HG03565 (cell line): ENCODE measurements around the gene AGPAT4.
"Not testable (repeated sequence)": the region's sequence is repeated elsewhere in the genome, so short reads cannot be mapped to it uniquely, and the experiment has no call there.

Source experiments
- ATAC-seq: cut with Tn5 transposase; IDR thresholded peaks from one replicate; pipeline ENCODE4 v1.9.1; 2021; ENCODE audit warnings: mild to moderate bottlenecking, moderate library complexity; ENCODE audit not compliant: unreplicated experiment

The AGPAT4 gene

GRCh38 chr6:161211380-161212035, 62.4 kb downstream of the AGPAT4 start:
- no peak for ATAC-seq

- ATAC-seq = no peak
Measured at GRCh38 chr6:161210857-161211256, 63.0 kb downstream of the AGPAT4 start.

- ATAC-seq = no peak
Measured at GRCh38 chr6:161207200-161207599, 66.7 kb downstream of the AGPAT4 start.

DNA sequence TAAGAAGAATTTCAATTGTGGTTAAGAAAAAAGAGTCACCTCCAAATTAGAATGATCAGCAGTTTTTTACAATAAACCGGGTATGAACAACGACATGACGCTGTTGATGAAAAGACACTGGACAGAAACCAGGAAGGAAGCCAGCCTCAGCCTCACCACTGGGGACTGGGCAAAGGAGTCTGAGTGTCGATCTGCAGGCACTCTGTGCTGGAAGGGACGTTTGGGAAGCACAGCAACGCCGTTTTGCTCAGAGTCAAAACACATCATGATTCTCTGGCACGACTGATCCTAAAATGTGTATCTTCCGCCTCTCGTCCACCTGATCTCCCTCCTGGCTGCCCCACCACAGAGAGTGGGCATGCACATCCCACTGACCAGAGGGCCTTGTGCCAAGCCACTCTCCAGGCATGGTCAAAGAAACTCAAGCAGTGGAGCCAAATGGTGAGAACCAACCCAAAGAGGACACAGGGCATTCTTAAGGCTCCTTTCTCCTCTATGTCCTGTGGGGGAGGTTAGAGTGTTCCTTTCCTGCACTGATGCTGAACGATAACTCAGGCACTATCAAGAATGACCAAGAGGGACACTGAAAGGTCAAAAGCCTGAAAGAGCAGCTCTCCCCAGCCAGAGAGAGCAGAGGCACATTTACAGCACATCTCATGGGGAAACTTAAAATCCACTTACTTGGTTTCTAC, 68.8 kb downstream of the AGPAT4 start:
- ATAC-seq = no peak

- ATAC-seq = no peak
Measured at GRCh38 chr6:161200610-161201370, 73.1 kb downstream of the AGPAT4 start.

GRCh38 chr6:161199850-161200249, 74.0 kb downstream of the AGPAT4 start:
- ATAC-seq = no peak

DNA sequence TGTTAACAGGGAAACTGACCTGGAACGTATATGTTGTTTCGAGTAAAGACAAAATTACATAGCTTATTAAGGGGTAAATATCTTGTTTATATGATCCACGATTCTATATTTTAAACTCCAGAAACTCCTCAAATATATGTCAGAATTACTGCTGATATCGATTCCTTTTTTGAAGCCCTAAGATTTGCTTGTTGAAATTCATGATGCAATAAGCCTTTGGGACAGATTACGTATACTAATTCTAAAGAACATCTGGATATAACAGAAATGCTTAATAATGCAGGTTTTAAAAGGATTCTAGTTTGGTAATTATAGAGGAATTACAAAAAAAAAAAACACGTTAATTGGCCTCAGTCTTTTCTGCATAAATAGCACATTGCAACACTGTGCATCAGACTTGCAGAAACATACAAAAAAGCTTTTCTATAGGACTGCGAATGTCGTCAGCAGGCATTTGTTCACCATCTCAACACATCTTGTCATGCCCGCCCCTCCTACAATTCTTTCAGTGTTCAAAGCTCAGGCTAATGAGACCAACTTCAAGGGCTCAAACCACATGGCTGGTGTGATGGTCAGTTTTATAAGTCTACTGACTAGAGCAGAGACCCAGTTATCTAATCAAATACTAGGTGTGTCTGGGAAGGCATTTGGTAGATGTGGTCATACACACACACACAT, 74.9 kb downstream of the AGPAT4 start:
- ATAC-seq = no peak

- ATAC-seq = no peak
Measured at GRCh38 chr6:161198176-161198575, 75.7 kb downstream of the AGPAT4 start.

DNA sequence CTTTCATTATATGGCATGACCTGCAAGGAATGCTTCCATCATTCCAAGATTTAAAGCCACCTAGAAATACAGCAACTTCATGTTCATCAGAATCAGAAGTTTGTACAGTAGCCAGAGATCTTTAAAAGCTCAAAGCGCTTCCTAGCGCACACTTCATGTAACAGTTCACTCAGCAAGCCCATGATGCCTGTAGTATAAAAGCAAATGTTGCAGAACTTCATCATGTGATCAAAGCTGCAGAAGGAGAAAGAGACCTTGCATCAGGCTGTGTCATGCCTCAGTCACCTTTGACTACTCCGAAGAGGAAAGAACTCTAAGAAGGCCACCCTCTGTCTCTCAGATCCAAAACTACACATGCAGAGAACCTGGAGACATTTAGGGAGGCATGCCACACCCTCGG, 78.5 kb downstream of the AGPAT4 start:
- ATAC-seq = no peak

DNA sequence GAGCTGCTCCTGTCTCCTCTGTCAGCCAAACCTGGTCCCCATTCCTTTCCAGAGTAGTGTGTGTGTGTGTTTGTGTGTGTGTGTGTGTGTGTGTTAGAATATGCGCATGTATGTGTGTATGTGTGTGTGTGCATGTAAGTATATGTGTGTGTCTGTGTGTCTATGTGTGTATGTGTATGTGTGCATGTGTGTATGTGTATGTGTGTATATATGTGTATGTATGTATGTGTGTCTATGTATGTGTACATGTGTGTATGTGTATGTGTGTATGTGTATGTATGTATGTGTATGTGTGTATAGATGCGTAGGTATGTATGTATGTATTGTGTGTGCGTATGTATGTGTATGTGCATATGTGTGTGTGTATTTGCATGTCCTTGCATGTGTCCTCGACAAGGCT, 79.5 kb downstream of the AGPAT4 start:
- no peak for ATAC-seq

- ATAC-seq = no peak
Measured at GRCh38 chr6:161192636-161193411, 81.0 kb downstream of the AGPAT4 start.

DNA sequence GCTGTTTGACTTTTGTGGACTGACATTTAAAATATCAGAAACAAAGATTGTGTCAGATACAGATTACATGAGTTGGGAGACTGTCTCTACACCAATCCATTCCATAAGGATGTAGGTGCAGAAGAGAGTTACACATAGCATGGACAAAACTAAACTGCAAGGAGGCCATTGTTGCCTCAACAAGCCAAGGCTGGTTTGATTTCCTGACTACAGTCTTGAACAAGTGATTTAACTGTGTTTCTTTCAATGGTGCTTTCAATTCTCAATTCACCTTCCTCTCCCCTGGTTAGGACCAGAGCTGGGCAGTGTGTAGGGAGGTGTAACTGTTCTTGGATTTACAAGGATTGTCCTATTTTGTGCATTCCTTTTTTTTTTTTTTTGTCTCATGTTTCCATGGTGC, 82.2 kb downstream of the AGPAT4 start:
- no peak for ATAC-seq

DNA sequence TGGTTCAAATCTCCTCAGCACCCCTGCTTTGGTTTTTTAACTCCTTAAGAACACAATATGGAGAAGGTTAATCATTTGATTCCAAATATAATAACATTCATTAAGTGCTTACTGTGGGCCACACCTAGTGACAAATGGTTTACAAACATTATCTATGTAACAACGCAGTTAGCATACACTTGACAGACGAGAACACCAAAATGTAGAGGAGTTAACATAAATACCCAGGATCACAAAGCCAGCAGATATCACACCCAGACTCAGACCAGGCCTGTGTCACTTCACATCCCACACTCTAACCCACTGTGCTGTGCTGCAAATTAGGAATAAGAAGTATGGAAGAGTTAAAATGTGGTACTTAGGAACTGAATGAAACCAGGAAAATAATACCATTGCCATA, 82.9 kb downstream of the AGPAT4 start:
- no peak for ATAC-seq

DNA sequence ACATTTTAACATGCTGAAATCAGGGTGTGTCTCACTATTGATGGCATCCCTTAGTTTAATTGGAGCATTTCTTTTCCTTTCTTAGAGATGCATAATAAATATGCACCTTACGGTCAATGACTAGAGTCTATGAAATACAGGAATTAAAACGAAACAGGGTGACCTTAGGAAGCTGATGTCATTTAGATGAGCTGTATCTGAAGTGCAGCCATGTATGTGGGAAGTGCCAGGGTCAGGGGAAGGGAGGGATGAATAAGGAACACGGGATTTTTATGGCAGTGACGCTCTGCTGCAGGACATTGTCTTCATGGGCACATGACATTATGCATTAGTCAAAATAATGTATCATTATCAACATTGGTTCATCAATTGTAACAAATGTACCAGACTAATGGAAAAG, 84.0 kb downstream of the AGPAT4 start:
- ATAC-seq = no peak

DNA sequence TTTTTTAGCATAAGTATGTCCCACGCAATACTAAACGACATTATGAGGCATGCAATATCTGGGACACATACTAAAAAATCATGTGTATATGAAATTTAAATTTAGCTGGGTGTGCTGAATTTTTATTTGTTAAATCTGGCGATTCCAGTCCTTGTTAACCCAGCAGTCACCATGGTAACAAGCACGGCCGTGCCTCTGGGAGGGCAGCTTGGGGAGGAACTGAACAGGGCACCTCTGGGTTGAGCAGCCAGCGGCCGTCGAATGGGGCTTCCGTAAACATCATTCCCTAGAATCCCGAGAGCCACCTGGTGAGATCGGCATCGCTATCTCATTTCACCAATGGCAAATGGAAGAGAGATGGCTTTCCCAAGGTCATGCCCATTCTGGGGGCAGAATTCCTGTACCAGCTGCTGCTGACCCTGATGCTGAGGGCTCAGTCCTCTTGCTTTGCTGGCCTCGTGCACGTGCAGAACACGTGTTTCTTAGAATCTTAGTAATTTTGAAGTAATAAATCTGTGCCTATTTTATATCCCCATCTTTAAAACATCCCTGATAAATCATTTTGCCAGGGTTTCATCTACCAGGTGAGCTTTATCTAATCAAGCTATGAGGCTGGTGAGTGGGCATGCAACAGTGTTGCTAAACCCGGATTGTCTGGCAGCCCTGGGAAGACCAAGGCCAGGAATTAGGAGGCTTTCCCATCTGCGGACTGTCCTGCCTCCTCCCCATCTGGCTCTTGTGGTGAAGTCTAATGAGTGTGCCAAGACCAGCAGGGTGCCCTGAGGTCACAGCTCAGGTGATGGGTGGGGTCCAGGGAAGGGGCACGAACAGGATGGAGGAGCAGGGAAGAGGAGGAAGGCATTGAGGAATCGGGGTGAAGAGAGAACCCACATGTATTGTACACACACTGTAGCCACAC, 85.1 kb downstream of the AGPAT4 start:
- ATAC-seq = no peak

DNA sequence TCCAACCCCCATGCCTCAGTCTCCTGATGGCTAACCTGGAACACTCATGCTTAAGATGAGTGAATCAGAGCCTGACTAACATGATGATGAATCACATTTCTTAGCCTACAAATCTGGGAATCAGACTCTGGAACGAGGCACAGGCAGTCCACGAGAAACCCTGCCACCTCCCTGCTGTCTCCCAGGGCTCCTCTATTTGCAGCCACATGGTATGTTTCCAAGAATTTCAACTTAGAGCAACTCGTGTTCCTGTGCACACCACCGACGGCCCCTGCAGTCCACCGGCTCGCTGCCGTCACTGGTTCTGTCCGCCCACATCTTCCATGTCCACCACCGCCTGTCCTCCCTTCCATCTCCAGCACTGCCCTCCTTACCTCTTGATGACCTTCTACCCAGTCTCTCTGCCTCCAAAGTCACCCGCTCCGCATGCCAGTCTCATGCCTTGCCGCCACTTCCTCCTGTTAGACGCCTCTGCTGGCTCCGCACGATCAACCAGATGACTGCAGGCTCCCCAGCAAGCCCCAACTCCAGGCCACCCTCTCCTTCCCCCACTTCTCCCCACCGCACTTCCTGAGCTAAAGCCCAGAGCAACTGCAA, 87.6 kb downstream of the AGPAT4 start:
- no peak for ATAC-seq

- no peak for ATAC-seq
Measured at GRCh38 chr6:161181121-161181520, 92.7 kb downstream of the AGPAT4 start.

GRCh38 chr6:161178155-161178554, 95.7 kb downstream of the AGPAT4 start:
- ATAC-seq = not testable (repeated sequence)

- ATAC-seq = not testable (repeated sequence)
Measured at GRCh38 chr6:161176428-161176827, 97.4 kb downstream of the AGPAT4 start.
